GM18951 (cell line): ENCODE measurements around the gene SASS6.

Experiments used
- POLR2A ChIP-seq: IDR thresholded peaks from 4 replicates; pipeline ENCODE4 v1.6.1; 2011; ENCODE audit warnings: mild to moderate bottlenecking; ENCODE audit not compliant: insufficient read length, insufficient read depth; ENCODE audit errors: extremely low read depth
- in situ Hi-C: fragments of 300-500 bp; cut with MboI; formaldehyde crosslinking; loops from one replicate; pipeline ENCODE4 v1.12.0; 2022; ENCODE audit warnings: low sequenced_read_pairs, mixed read lengths, inconsistent platforms; ENCODE audit not compliant: unreplicated experiment

SASS6 gene

GRCh38 chr1:100142343-100142742, 9.6 kb upstream of the SASS6 start:
- in situ Hi-C loops = no loop called here
- TF ChIP-seq POLR2A = no peak

GRCh38 chr1:100141192-100141591, 8.5 kb upstream of the SASS6 start:
- in situ Hi-C loops = no loop called here
- TF ChIP-seq POLR2A = no peak

- no peak for TF ChIP-seq POLR2A
- in situ Hi-C loops = no loop called here
These were observed 4.9 kb upstream of the SASS6 start for GRCh38 chr1:100137602-100138001.

- in situ Hi-C loops = no loop called here
- no peak for TF ChIP-seq POLR2A
These were observed 2.1 kb upstream of the SASS6 start for GRCh38 chr1:100134872-100135271.

GRCh38 chr1:100131623-100132022, 1.1 kb downstream of the SASS6 start:
- TF ChIP-seq POLR2A = no peak
- in situ Hi-C loops = no loop called here

- TF ChIP-seq POLR2A = no peak
- in situ Hi-C loops = no loop called here
These were observed 2.1 kb downstream of the SASS6 start for GRCh38 chr1:100130552-100131077.

GRCh38 chr1:100127226-100127625, 5.5 kb downstream of the SASS6 start:
- in situ Hi-C loops = no loop called here
- TF ChIP-seq POLR2A = no peak

- TF ChIP-seq POLR2A = no peak
- in situ Hi-C loops = no loop called here
These were observed 10.6 kb downstream of the SASS6 start for GRCh38 chr1:100122177-100122576.

GRCh38 chr1:100115524-100115923, 17.2 kb downstream of the SASS6 start:
- in situ Hi-C loops = no loop called here
- no peak for TF ChIP-seq POLR2A

- in situ Hi-C loops = no loop called here
- TF ChIP-seq POLR2A = no peak
These were observed 23.1 kb downstream of the SASS6 start for GRCh38 chr1:100109554-100110066.

- TF ChIP-seq POLR2A = no peak
- in situ Hi-C loops = no loop called here
These were observed 25.0 kb downstream of the SASS6 start for GRCh38 chr1:100107696-100108095.

GRCh38 chr1:100101564-100101963, 31.2 kb downstream of the SASS6 start:
- in situ Hi-C loops = no loop called here

GRCh38 chr1:100100202-100100601, 32.5 kb downstream of the SASS6 start:
- in situ Hi-C loops = no loop called here
- no peak for TF ChIP-seq POLR2A

More at GRCh38 chr1:100101564-100101963, 31.2 kb downstream of the SASS6 start:
- no peak for TF ChIP-seq POLR2A

- in situ Hi-C loops = no loop called here
- no peak for TF ChIP-seq POLR2A
These were observed 42.3 kb downstream of the SASS6 start for GRCh38 chr1:100090471-100090870.

- in situ Hi-C loops = no loop called here
- TF ChIP-seq POLR2A = no peak
These were observed 43.6 kb downstream of the SASS6 start for GRCh38 chr1:100089082-100089481.

- TF ChIP-seq POLR2A = no peak
- in situ Hi-C loops = no loop called here
These were observed 45.3 kb downstream of the SASS6 start for GRCh38 chr1:100087396-100087795.
